ENCODE measurements around the gene UGT1A6.

Gene UGT1A6

GRCh38 chr2:233768076-233768475, 75.4 kb downstream of the UGT1A6 start:
- DNase-seq (ENCODE audit: low spot score), result no peak

GRCh38 chr2:233769260-233769659, 76.6 kb downstream of the UGT1A6 start:
- no peak for DNase-seq (ENCODE audit: low spot score)

DNA sequence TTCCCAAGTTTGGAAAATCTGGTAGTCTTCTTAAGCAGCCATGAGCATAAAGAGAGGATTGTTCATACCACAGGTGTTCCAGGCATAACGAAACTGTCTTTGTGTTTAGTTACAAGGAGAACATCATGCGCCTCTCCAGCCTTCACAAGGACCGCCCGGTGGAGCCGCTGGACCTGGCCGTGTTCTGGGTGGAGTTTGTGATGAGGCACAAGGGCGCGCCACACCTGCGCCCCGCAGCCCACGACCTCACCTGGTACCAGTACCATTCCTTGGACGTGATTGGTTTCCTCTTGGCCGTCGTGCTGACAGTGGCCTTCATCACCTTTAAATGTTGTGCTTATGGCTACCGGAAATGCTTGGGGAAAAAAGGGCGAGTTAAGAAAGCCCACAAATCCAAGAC, 79.5 kb downstream of the UGT1A6 start:
- DNase-seq (ENCODE audit: low spot score), result no peak

DNA sequence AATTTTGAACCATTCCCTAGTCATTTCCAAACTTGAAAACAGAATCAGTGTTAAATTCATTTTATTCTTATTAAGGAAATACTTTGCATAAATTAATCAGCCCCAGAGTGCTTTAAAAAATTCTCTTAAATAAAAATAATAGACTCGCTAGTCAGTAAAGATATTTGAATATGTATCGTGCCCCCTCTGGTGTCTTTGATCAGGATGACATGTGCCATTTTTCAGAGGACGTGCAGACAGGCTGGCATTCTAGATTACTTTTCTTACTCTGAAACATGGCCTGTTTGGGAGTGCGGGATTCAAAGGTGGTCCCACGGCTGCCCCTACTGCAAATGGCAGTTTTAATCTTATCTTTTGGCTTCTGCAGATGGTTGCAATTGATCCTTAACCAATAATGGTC, 79.9 kb downstream of the UGT1A6 start:
- no peak for DNase-seq (ENCODE audit: low spot score)

GRCh38 chr2:233773854-233774253, 81.2 kb downstream of the UGT1A6 start:
- no peak for DNase-seq (ENCODE audit: low spot score)

- no peak for DNase-seq (ENCODE audit: low spot score)
Observed at GRCh38 chr2:233775414-233775813, 82.7 kb downstream of the UGT1A6 start.

DNA sequence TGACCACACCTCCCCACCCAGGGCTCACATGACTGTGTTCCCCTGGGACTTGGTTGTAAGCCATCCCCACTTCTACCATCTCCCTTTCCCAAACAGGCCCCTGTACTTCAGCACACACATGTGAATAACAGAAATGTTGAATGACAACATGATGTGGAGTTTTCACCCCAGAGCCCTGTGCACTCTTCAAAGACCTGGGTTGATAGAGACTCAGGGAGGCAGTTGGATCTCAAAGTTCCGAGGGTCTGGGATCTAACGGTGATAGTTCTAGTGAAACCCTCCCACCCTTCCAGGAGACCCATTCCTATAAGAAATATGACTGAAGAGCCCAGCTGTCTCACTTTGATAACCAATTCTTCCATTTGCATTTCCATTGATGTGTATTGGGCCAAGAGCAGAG, 85.3 kb downstream of the UGT1A6 start, which contains the start of gene MROH2A:
MROH2A (plus strand) TSS at position 301 of the 400 bp plus-strand sequence. CDS start 1,029 bp downstream, outside the sequence.
- no peak for DNase-seq (ENCODE audit: low spot score)

DNA sequence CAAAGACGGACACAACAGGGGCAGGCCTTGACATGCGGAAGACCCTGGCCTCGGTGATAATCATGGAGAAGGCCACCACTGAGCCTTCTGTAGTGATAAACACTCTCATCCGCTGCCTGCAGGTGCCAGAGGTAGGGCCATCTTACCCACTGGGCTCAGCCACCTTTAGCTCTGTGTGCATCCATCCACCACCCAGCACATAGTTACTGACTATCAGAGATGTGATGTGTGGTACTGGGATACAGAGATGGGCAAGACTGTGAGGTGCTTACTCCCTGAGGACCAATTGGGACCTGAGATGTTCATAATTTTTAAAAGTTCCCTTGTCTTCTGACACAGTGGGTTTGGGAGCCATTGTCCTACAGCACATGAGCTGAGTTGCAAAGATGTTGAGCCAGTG, 87.0 kb downstream of the UGT1A6 start:
- DNase-seq (ENCODE audit: low spot score), result no peak

DNA sequence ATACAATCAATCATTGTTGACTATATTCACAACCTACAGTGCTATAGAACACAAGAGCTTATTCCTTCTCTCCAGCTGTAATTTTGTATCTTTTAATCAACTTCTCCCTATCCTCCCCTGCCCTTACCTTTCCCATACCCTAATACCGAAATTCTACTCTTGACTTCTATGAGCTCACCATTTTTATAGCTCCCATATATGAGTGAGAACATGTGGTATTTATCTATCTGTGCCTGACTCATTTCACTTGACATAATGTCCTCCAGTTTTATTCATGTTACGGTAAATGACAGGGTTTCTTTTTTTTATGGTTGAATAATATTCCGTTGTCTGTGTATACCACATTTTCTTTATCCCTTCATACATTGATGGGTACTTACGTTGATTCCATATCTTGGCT, 88.1 kb downstream of the UGT1A6 start:
- DNase-seq (ENCODE audit: low spot score), result no peak

DNA sequence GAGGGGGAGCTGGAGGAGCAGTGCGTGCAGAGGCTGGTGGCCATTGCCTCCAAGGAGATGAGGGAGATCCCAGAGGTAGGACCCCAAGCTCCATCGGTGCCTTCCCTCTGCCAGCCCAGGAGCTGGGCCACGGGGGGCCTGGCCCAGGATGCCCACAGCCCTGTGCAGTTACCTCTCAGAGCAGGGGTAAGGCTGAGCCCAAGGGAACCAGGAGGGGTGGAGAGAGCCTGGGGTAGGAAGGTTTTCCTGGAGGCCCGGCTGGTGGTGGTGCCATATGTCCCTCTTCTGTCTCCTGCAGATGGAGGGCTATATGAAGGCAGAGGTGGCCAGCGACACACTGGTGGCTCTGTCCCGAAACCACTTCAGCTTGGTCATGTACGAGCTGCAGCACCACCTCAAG, 96.9 kb downstream of the UGT1A6 start:
- no peak for DNase-seq (ENCODE audit: low spot score)

GRCh38 chr2:233791151-233791882, 98.6 kb downstream of the UGT1A6 start:
- DNase-seq (ENCODE audit: low spot score), result no peak

GRCh38 chr2:233791883-233792329, 99.2 kb downstream of the UGT1A6 start:
- DNase-seq (ENCODE audit: low spot score), result no peak

GRCh38 chr2:233792720-233793119, 100.0 kb downstream of the UGT1A6 start:
- DNase-seq (ENCODE audit: low spot score), result no peak

GRCh38 chr2:233793465-233794127, 100.9 kb downstream of the UGT1A6 start:
- no peak for DNase-seq (ENCODE audit: low spot score)

DNA sequence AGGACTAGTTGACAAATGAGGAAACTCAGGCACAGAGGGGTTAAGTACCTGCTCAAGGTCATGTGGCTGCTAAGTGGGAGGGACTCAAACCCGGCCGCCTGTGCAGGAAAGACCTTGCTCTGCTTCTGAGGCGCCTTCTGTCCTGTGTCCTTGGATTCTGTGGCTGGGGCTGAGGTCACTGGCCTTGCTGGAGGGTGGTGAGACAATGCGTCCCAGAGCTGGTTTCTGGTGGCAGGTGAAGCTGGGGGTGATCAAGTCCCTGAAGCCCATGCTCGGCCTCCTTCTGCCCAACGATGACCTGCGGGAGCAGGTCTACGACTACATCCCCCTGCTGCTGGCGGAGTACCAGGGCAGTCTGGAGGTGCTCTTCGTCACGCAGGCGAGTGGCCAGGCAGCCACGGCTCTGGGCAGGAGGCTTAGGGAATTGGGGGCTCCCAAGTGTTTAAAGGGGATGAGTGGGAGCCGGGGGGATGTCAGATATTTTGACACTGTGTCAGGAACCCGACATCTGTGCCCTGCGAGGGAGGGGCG, 101.5 kb downstream of the UGT1A6 start:
- no peak for DNase-seq (ENCODE audit: low spot score)

DNA sequence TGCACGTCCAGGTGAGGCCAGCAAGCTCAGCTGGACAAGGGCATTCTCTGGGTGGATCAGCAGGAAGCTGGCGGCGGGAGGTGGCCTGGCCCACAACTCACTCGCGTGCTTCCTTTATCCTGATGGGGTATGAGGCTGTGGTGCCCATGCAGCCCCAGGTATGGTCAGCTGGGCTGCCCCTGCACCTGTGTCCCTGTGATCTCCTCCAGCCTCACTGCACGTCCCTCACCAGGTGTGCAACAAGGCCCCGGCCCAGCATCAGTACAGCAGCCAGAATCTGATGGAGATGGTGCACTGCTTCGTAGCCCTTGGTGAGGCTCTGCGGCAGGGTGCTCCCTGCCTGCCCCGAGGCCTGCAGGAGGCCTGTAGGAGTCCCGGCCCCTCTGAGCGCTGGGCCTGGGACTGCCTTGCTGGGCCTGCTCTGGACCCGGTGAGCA, 103.1 kb downstream of the UGT1A6 start:
- DNase-seq (ENCODE audit: low spot score), result no peak

GRCh38 chr2:233796254-233796653, 103.6 kb downstream of the UGT1A6 start:
- DNase-seq (ENCODE audit: low spot score), result no peak

GRCh38 chr2:233798335-233799086, 105.8 kb downstream of the UGT1A6 start:
- no peak for DNase-seq (ENCODE audit: low spot score)

- DNase-seq (ENCODE audit: low spot score), result no peak
Observed at GRCh38 chr2:233799087-233799665, 106.5 kb downstream of the UGT1A6 start.

GRCh38 chr2:233799716-233800115, 107.0 kb downstream of the UGT1A6 start:
- no peak for DNase-seq (ENCODE audit: low spot score)

DNA sequence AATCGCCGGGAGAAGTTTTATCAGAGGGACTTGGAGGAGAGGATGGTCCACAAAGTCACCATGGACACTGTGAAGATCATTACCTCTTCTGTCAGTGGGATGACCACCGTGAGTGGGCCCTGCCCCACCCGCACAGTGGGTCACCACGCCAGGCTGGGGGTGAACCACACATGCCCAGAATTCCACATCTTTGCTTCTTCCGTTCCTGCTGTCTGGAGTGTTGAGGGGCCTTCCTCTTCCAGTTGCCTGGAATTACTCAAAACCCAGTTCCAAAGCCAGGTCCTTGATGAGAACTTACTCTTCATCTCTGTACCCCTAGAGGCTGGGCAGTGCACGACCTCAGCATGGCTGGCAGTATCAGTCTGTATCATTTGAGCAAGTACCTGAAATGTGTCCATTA, 107.5 kb downstream of the UGT1A6 start:
- DNase-seq (ENCODE audit: low spot score), result no peak

Data from AG08395 (cell line).